Activated T-cell treated with anti-CD3 and anti-CD28 coated beads, Interleukin-2, amount 50 U/mL, for 24 hours (primary cell): ENCODE data around the gene SMYD2.

Experiments
- DNase-seq: peaks from one replicate; pipeline ENCODE4 v3.0.0-alpha.2; 2020
- H3K27ac Mint-ChIP-seq: 2 replicates; pipeline ENCODE4 v1.8.0; 2020; ENCODE audit warnings: mild to moderate bottlenecking, mixed read lengths
- H3K27me3 Mint-ChIP-seq: 2 replicates; pipeline ENCODE4 v1.8.0; 2020; ENCODE audit warnings: mixed read lengths
- H3K36me3 Mint-ChIP-seq: 2 replicates; pipeline ENCODE4 v1.8.0; 2020; ENCODE audit warnings: low read depth, mixed read lengths
- H3K4me1 Mint-ChIP-seq: 2 replicates; pipeline ENCODE4 v1.8.0; 2020; ENCODE audit warnings: low read depth, mixed read lengths
- H3K4me3 Mint-ChIP-seq: 2 replicates; pipeline ENCODE4 v1.8.0; 2020; ENCODE audit warnings: mild to moderate bottlenecking, moderate library complexity, mixed read lengths
- H3K9me3 Mint-ChIP-seq: 2 replicates; pipeline ENCODE4 v1.8.0; 2020; ENCODE audit warnings: mixed read lengths

SMYD2 gene

DNA sequence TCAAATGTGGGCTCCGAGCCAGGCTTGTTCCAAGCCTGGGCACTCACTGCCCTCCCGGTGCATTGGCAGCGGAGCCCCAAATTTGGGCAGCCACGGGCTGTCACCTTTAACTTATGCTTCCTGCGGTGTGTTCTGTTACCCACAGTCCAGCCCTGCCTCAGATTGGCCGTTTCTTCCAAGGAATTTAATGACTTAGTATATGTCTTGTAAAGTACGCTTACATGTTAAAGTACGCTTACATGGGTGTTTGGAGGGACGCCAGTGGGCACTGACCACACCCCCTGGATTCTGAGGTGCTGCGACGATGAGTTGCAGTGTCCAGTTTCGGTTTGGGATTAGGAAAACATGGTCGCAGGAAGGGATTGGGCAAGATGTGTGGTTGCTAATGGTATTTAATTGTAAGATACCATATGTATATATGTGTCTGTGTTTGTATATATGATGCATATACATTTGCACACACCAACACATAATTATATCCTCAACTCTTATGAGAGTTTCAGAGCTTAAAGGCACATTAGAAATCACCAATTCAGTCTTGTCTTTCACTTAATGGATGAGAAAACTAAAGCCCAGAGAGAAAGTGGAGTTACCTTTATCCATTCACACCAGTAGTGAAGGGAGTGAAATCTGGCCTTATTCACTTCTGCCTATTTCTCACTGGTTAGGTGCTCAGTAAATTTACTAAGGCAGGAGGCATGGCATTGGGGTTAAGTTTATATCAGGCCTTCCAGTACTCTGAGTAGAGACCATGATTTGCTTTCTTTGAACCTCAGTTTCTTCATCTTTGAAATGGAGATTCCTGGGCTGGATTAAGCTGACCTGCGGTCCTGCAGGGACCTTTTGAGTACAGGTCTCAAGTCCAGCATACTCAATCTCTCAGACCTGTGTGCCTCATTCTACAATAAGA lies 1.0 kb downstream of the SMYD2 start:
- no peak for DNase-seq
- no peaks in the 10 kb centered on the region for H3K27me3 Mint-ChIP-seq
- H3K27ac Mint-ChIP-seq = peak overlapping the region; percentile 91
- H3K9me3 Mint-ChIP-seq = no peaks in the 10 kb centered on the region
- peaks cover 7% of the 10 kb centered on the region for H3K36me3 Mint-ChIP-seq
- peak overlapping the region; percentile 89 for H3K4me3 Mint-ChIP-seq
- peaks cover 46% of the 10 kb centered on the region for H3K4me1 Mint-ChIP-seq

DNA sequence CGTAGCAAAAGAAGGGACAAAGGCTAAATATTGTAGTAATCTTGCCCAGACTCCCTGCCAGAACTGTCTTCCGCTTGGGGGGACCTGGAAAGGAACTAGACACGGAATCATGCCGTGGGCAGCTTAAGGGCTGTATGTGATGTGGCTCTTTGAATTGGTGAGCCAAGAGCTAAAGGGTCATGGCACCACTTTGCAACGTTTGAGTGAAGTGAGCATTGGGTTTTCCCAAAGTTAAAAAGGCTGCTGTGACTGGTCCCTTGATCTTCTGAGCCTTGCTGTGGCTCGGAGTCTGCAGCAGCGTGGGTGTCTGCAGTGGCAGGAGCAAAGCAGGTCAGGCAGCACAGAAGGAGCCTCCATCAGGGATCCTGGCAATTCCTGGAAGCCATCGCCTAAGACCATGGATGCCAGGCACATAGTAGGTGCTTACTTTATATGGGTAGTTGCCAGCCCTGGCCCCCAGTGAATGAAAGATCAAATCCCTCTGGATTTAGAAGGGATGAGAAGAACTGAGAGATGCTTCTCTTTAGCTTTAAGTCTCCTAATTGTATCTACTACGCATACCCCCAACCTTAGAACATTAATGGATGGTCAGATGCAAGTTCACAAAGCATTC lies 1.8 kb downstream of the SMYD2 start:
- Mint-ChIP-seq H3K36me3 (peaks cover 7% of the 10 kb centered on the region), H3K27ac (peak overlapping the region; percentile 63), H3K9me3 (no peaks in the 10 kb centered on the region), H3K4me3 (peak overlapping the region; percentile 89), H3K27me3 (no peaks in the 10 kb centered on the region), H3K4me1 (peaks cover 47% of the 10 kb centered on the region)
- no peak for DNase-seq

- no peak for DNase-seq
- Mint-ChIP-seq H3K36me3 (peaks cover 33% of the 10 kb centered on the region), H3K4me3 (no peak overlapping the region), H3K27ac (no peak overlapping the region), H3K9me3 (no peaks in the 10 kb centered on the region), H3K27me3 (no peaks in the 10 kb centered on the region), H3K4me1 (peaks cover 57% of the 10 kb centered on the region)
These were observed 4.9 kb downstream of the SMYD2 start for GRCh38 chr1:214285610-214286440.

DNA sequence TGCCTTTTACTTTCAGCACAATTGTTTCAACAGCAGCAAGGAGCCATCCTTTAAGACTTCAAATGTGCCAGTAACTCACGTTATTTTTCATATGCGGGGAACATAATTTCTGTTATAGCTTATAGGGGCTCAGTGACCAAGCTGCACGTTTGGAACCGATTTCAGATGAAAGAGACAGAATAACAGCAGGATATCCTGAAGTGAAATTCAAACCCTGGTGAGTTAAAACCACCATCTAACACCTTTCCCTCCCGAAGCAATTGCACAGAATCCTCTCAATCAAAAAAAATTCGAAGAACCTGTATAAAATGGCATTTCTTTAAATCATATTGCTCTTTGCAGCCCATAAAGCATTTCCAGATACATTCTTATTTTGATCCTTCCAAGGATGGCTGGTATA lies 6.9 kb downstream of the SMYD2 start:
- peaks cover 32% of the 10 kb centered on the region for H3K36me3 Mint-ChIP-seq
- H3K9me3 Mint-ChIP-seq = no peaks in the 10 kb centered on the region
- DNase-seq = no peak
- no peak overlapping the region for H3K27ac Mint-ChIP-seq
- peaks cover 52% of the 10 kb centered on the region for H3K4me1 Mint-ChIP-seq
- H3K4me3 Mint-ChIP-seq = no peak overlapping the region
- no peaks in the 10 kb centered on the region for H3K27me3 Mint-ChIP-seq

GRCh38 chr1:214289574-214290272 lies 8.8 kb downstream of the SMYD2 start:
- no peak overlapping the region for H3K4me3 Mint-ChIP-seq
- DNase-seq = no peak
- H3K27ac Mint-ChIP-seq = no peak overlapping the region
- no peaks in the 10 kb centered on the region for H3K27me3 Mint-ChIP-seq
- H3K4me1 Mint-ChIP-seq = peaks cover 42% of the 10 kb centered on the region
- peaks cover 32% of the 10 kb centered on the region for H3K36me3 Mint-ChIP-seq
- H3K9me3 Mint-ChIP-seq = no peaks in the 10 kb centered on the region

GRCh38 chr1:214290424-214291037 lies 9.6 kb downstream of the SMYD2 start:
- DNase-seq = no peak
- Mint-ChIP-seq H3K4me1 (peaks cover 43% of the 10 kb centered on the region), H3K36me3 (peaks cover 30% of the 10 kb centered on the region), H3K4me3 (no peak overlapping the region), H3K27ac (no peak overlapping the region), H3K9me3 (no peaks in the 10 kb centered on the region), H3K27me3 (no peaks in the 10 kb centered on the region)

- DNase-seq = no peak
- Mint-ChIP-seq H3K9me3 (no peaks in the 10 kb centered on the region), H3K27ac (no peak overlapping the region), H3K27me3 (no peaks in the 10 kb centered on the region), H3K4me1 (peaks cover 47% of the 10 kb centered on the region), H3K36me3 (peaks cover 30% of the 10 kb centered on the region), H3K4me3 (no peak overlapping the region)
These were observed 11.4 kb downstream of the SMYD2 start for GRCh38 chr1:214292322-214292721.

GRCh38 chr1:214295934-214296333 lies 15.0 kb downstream of the SMYD2 start:
- no peak for DNase-seq
- Mint-ChIP-seq H3K27ac (no peak overlapping the region), H3K36me3 (peaks cover 10% of the 10 kb centered on the region)

DNA sequence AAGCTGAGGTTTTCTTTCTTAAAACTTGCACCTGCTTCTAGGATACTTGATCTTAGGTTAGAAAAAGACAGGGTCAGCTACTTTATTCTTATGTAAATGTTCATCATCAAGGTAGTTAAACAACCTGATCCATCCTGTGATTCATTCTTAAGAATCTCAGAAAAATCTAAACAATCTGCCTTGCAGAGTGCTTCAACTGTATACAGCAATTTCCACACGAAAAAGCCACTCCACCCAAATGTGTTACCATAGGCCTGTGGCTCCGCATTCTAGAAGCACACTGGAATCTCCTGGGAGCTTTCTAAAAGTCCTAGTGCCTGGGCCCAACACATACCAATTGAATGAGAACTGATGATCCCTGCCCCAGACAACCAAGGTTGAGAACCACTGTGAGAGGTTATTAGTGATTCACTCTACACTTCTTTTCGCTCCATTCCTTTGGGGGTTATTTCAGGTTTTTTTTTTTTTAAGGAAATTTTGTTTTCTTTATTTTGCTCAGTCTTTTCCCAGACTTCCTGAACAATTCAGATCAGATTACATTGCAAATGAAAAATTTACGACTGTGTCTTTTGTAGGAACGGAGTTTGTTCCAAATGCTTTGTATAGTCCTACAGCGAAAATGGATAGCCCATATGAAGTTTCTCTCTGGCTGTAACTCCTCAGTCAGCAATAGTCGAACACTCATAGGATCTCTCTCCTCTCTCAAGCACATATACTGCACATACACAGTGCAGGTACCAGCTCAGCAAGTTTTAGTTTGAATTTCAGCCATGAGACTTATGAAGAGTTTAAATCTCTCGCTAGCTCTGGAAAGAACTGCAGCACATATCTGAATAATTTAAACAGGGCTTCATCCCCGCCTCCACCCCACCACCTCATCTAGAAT lies 16.1 kb downstream of the SMYD2 start:
- H3K27ac Mint-ChIP-seq = no peak overlapping the region
- H3K4me3 Mint-ChIP-seq = no peak overlapping the region
- H3K27me3 Mint-ChIP-seq = no peaks in the 10 kb centered on the region
- no peaks in the 10 kb centered on the region for H3K9me3 Mint-ChIP-seq
- DNase-seq = no peak
- peaks cover 30% of the 10 kb centered on the region for H3K4me1 Mint-ChIP-seq
- peaks cover 7% of the 10 kb centered on the region for H3K36me3 Mint-ChIP-seq

More at GRCh38 chr1:214295934-214296333, 15.0 kb downstream of the SMYD2 start:
- Mint-ChIP-seq H3K9me3 (no peaks in the 10 kb centered on the region), H3K27me3 (no peaks in the 10 kb centered on the region), H3K4me3 (no peak overlapping the region), H3K4me1 (peaks cover 27% of the 10 kb centered on the region)

DNA sequence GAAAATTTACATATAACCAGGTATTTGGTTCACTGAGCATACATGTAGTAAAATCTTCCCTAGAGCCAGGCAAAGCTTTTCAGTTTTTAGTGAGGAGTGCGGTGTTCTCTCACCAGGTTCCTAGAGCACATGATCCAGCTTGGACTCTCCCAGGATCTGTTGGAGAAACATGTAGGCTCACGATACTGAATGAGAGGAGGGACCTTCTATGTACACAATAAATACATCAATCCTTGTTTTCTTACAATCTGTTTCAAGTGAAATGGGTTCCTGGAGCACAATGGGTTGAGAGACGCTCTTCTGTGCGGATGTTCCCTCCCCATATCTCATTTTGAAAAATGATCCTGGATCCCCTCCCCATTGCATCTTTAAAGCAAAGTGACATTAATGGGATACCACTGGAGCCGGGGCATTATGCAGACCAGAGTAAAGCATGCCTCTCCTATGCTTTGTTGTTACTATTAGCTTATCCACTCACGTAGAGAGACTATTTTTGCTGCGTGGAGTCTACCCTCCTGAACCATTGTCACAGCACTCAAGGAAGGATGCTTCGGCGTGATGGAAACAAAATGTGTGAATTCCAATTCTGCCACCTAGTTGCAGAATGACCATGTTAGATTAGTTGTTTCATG lies 19.3 kb downstream of the SMYD2 start:
- Mint-ChIP-seq H3K4me3 (no peak overlapping the region), H3K27me3 (no peaks in the 10 kb centered on the region), H3K36me3 (peaks cover 9% of the 10 kb centered on the region), H3K4me1 (peaks cover 30% of the 10 kb centered on the region), H3K9me3 (no peaks in the 10 kb centered on the region), H3K27ac (no peak overlapping the region)
- no peak for DNase-seq

DNA sequence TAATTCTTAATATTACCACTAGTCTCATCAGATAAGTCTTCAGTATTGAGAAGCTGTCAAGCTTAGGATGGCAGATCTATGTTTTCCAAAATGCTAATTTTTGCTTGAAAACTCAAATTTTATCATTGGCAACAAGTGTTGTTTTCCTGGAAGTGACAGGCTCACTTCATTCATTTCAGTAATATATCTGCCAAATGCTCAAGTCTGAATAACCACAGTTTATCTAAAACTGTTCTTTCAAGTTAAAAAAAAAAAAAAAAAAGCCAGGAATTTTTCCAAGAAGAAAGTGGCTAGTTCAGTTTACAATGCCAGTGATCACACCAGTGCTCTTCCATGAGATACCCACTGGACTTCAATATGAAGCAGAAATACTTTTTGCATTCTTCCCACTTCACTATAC lies 20.6 kb downstream of the SMYD2 start:
- H3K36me3 Mint-ChIP-seq = peaks cover 9% of the 10 kb centered on the region
- DNase-seq = no peak
- no peaks in the 10 kb centered on the region for H3K27me3 Mint-ChIP-seq
- no peaks in the 10 kb centered on the region for H3K9me3 Mint-ChIP-seq
- no peak overlapping the region for H3K27ac Mint-ChIP-seq
- no peak overlapping the region for H3K4me3 Mint-ChIP-seq
- H3K4me1 Mint-ChIP-seq = peaks cover 19% of the 10 kb centered on the region

DNA sequence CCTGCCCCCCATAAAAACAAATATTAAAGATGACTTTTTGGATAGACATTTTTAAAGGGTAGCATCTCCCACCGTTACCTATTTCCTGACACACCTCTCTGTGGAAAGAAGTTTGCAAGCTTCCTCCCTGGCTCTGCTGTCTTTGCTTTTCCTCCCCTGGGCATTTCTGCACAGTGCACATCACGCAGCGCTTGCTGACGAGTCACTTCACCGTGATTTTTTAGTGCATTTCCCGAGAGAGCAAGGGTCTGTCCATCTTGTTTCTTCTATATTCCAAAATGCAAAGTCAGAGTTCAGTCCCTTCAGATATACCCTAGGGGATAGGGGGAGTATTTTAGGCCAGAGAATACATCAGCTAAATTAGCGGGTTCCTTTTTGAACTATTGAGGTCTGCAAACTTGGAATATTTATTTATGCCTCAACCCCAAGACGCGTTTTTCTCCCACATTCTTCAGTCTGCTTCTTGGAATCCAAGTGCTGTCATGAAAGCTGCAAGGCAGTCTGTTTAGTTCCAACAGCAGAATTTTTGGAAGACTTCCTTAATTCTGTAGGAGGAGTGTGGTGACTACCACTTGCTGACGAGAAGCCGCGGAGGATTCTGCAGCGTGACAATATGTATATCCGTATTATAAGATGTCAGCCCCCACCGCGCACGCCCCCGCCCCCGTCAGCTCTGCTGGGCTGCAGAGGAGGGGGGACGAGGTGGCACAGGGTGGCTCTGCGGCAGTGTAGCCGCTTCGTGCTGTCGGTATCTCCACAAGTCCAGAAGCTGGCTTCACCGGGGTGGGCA lies 22.4 kb downstream of the SMYD2 start:
- Mint-ChIP-seq H3K27me3 (no peaks in the 10 kb centered on the region), H3K4me3 (no peak overlapping the region), H3K4me1 (peaks cover 20% of the 10 kb centered on the region), H3K27ac (no peak overlapping the region), H3K9me3 (no peaks in the 10 kb centered on the region), H3K36me3 (peaks cover 3% of the 10 kb centered on the region)
- no peak for DNase-seq
